SK-N-SH (cell line): Measurements from ENCODE around the gene FGF5. TPM values are rescaled to one million over a fixed set of nuclear protein-coding genes. Genes with fewer than 3 reads are reported as not detected.

Source experiments
- CTCF ChIA-PET: fragments of 300-600, 350-600 bp; formaldehyde crosslinking; extraction: SDS; loops from one replicate; lab custom pipeline; 2021; lab: Yijun Ruan, JAX
- POLR2A ChIA-PET: fragments of 350-600 bp; sonication (Branson Sonifier 250); formaldehyde crosslinking; extraction: SDS; loops from one replicate; lab custom pipeline; 2020; ENCODE audit warnings: antibody characterized with exemption, inconsistent platforms; lab: Yijun Ruan, JAX
- DNase-seq: peaks from one replicate; pipeline ENCODE4 v3.0.0; 2012
- H2AFZ ChIP-seq: fragments of 200-600 bp; sonication (generic); 2 replicates; pipeline ENCODE4 v1.8.1; 2016; ENCODE audit warnings: antibody characterized with exemption, mild to moderate bottlenecking, low read depth
- H3F3A ChIP-seq: fragments of 200-600 bp; sonication (generic); replicated peaks from 2 replicates; pipeline ENCODE3; 2016; ENCODE audit warnings: antibody characterized with exemption, mild to moderate bottlenecking; ENCODE audit not compliant: insufficient read depth
- H3K27ac ChIP-seq, 2 experiments: fragments of 200-500 bp in 1 of 2; fragments of 200-600 bp in 1 of 2; sonication (Bioruptor generic) in 1 of 2; sonication (generic), shearing (Covaris generic) in 1 of 2; 2 replicates each; pipeline versions ENCODE4 v1.5.1 to v1.6.1; 2014 to 2016; ENCODE audit warnings: low read depth in 2 of 2, inconsistent platforms in 1 of 2, low read length in 1 of 2, mild to moderate bottlenecking in 1 of 2, mixed read lengths in 1 of 2
- H3K27me3 ChIP-seq: fragments of 200-600 bp; sonication (generic), shearing (Covaris generic); 2 replicates; pipeline ENCODE4 v1.6.1; 2016; ENCODE audit warnings: mixed run types; ENCODE audit not compliant: insufficient read depth
- H3K36me3 ChIP-seq, 2 experiments: fragments of 200-500 bp in 1 of 2; fragments of 200-600 bp in 1 of 2; sonication (Bioruptor generic) in 1 of 2; sonication (generic) in 1 of 2; replicated peaks in 1 of 2; 2 replicates each; pipeline versions ENCODE3 to v1.5.1; 2014 to 2016; ENCODE audit warnings: low read length in 1 of 2, mild to moderate bottlenecking in 1 of 2; ENCODE audit not compliant: insufficient read depth in 2 of 2, control insufficient read depth in 1 of 2
- H3K4me1 ChIP-seq, 2 experiments: fragments of 200-500 bp in 1 of 2; fragments of 200-600 bp in 1 of 2; sonication (Bioruptor generic) in 1 of 2; sonication (generic), shearing (Covaris generic) in 1 of 2; 2 replicates each; pipeline versions ENCODE4 v1.5.1 to v1.6.1; 2014 to 2016; ENCODE audit warnings: low read depth in 1 of 2, low read length in 1 of 2, mixed run types in 1 of 2; ENCODE audit not compliant: insufficient read depth in 2 of 2, control insufficient read depth in 1 of 2
- H3K4me2 ChIP-seq: fragments of 200-600 bp; sonication (generic), shearing (Covaris generic); 2 replicates; pipeline ENCODE4 v1.6.1; 2017; ENCODE audit warnings: mixed run types
- H3K4me3 ChIP-seq, 2 experiments: fragments of 200-500 bp in 1 of 2; fragments of 200-600 bp in 1 of 2; sonication (Bioruptor generic) in 1 of 2; sonication (generic), shearing (Covaris generic) in 1 of 2; 2 replicates each; pipeline versions ENCODE4 v1.5.1 to v1.8.1; 2014 to 2016; ENCODE audit warnings: low read depth in 2 of 2, inconsistent platforms in 1 of 2, low read length in 1 of 2, mild to moderate bottlenecking in 1 of 2, mixed read lengths in 1 of 2, moderate library complexity in 1 of 2
- H3K79me2 ChIP-seq: fragments of 200-600 bp; sonication (generic); 2 replicates; pipeline ENCODE4 v1.8.1; 2017; ENCODE audit warnings: mild to moderate bottlenecking; ENCODE audit not compliant: insufficient read depth
- H3K9ac ChIP-seq: fragments of 200-600 bp; sonication (generic); 2 replicates; pipeline ENCODE4 v1.6.1; 2017; ENCODE audit warnings: mixed run types
- H3K9me2 ChIP-seq: fragments of 200-600 bp; sonication (generic); 2 replicates; pipeline ENCODE4 v1.6.1; 2017; ENCODE audit warnings: mixed run types
- H3K9me3 ChIP-seq: fragments of 200-600 bp; sonication (generic); 2 replicates; pipeline ENCODE4 v1.6.1; 2017; ENCODE audit warnings: mixed run types, mild to moderate bottlenecking, moderate library complexity
- H4K20me1 ChIP-seq: fragments of 200-600 bp; sonication (generic); 2 replicates; pipeline ENCODE4 v1.6.1; 2017; ENCODE audit warnings: mild to moderate bottlenecking, mixed run types; ENCODE audit not compliant: insufficient read depth
- EP300 ChIP-seq, 2 experiments: IDR thresholded peaks; 2 replicates each; pipeline versions ENCODE4 v1.4.0 to v1.6.1; 2012; ENCODE audit warnings: borderline replicate concordance in 1 of 2, low read depth in 1 of 2, low read length in 1 of 2
- EZH2phosphoT487 ChIP-seq: fragments of 200-600 bp; sonication (generic); IDR thresholded peaks from 2 replicates; pipeline ENCODE4 v1.6.1; 2017; ENCODE audit warnings: low read depth, mixed run types, mild to moderate bottlenecking, antibody characterized with exemption, moderate library complexity, borderline replicate concordance
- FOXJ3 ChIP-seq: sonication (generic); formaldehyde crosslinking; IDR thresholded peaks from 2 replicates; pipeline ENCODE4 v1.5.1; 2020; ENCODE audit warnings: mild to moderate bottlenecking, missing genetic modification reagents
- FOXM1 ChIP-seq: IDR thresholded peaks from 2 replicates; pipeline ENCODE4 v1.4.0; 2012; ENCODE audit warnings: low read depth, mild to moderate bottlenecking
- GABPA ChIP-seq: IDR thresholded peaks from 2 replicates; pipeline ENCODE4 v1.4.0; 2012; ENCODE audit warnings: low read depth, mild to moderate bottlenecking
- IRF3 ChIP-seq: fragments of 150-350 bp; IDR thresholded peaks from 2 replicates; pipeline ENCODE4 v1.6.1; 2016; ENCODE audit warnings: mild to moderate bottlenecking, low read depth, low read length
- MXI1 ChIP-seq: IDR thresholded peaks from 2 replicates; pipeline ENCODE4 v1.6.1; 2012; ENCODE audit warnings: mild to moderate bottlenecking, low read depth, low read length, improper control_type of control experiment
- NFIC ChIP-seq: IDR thresholded peaks from 2 replicates; pipeline ENCODE4 v1.4.0; 2012; ENCODE audit warnings: borderline replicate concordance
- PBX3 ChIP-seq: IDR thresholded peaks from 2 replicates; pipeline ENCODE4; 2012
- REST ChIP-seq: IDR thresholded peaks from 2 replicates; pipeline ENCODE4 v1.6.1; 2012; ENCODE audit warnings: mild to moderate bottlenecking, low read depth, low read length, moderate library complexity
- RFX5 ChIP-seq: IDR thresholded peaks from 2 replicates; pipeline ENCODE4 v1.6.1; 2012; ENCODE audit warnings: mild to moderate bottlenecking, improper control_type of control experiment, low read length
- TAF1 ChIP-seq: IDR thresholded peaks from 2 replicates; pipeline ENCODE4 v1.6.1; 2012; ENCODE audit warnings: low read depth, mild to moderate bottlenecking, low read length, moderate library complexity, borderline replicate concordance
- TCF12 ChIP-seq: IDR thresholded peaks from 2 replicates; pipeline ENCODE4 v1.4.0; 2012
- USF1 ChIP-seq: IDR thresholded peaks from 2 replicates; pipeline ENCODE4 v1.4.0; 2012; ENCODE audit warnings: low read depth, borderline replicate concordance
- USF2 ChIP-seq: fragments of 150-350 bp; IDR thresholded peaks from 2 replicates; pipeline ENCODE4 v1.6.1; 2017; ENCODE audit warnings: antibody characterized with exemption, low read length, low read depth, borderline replicate concordance
- YY1 ChIP-seq: IDR thresholded peaks from 2 replicates; pipeline ENCODE4 v1.4.0; 2012; ENCODE audit warnings: low read depth, mild to moderate bottlenecking
- WGBS: methylation state at CpG from one replicate; pipeline ENCODE4 v1.1.6; 2017; ENCODE audit warnings: low lambda C conversion rate; 5-methylcytosine and 5-hydroxymethylcytosine counted together
- polyA plus RNA-seq, 3 experiments: library from polyadenylated mRNA; depleted of rRNA; stranded (reverse); fragments of >200 nt; gene quantifications; 2 replicates each; pipeline ENCODE4 v1.2.3, GENCODE V29; 2012

The FGF5 gene
- polyA plus RNA-seq, 1 of the 3 experiments (the other 2 are of a cell fraction), result 17.7 TPM

GRCh38 chr4:80331693-80332092 is 65.2 kb downstream of the FGF5 start:
- H3K4me3 ChIP-seq, result no peak overlapping the region
- ChIA-PET CTCF (interaction anchor here (1.3 to 6.7 kb wide), 2 partner anchors 109 to 1378 kb away, joined by 3 to 108 read pairs; no protein-coding TSS in a partner anchor), POLR2A (no interaction called here)
- WGBS, result 59% methylated on average over 2 of the region's 2 CpGs
- no peaks in the 10 kb centered on the region for H3K79me2 ChIP-seq
- no peaks in the 10 kb centered on the region for H3K27me3 ChIP-seq
- TF ChIP-seq FOXJ3 (no peak), YY1 (no peak), MXI1 (no peak), USF1 (no peak), EP300 (IDR thresholded peaks at IDR 0.05; ENCODE audit: borderline replicate concordance in 1 of 2, low read depth in 1 of 2, low read length in 1 of 2) (no peak), USF2 (no peak), IRF3 (no peak)
- no peaks in the 10 kb centered on the region for H3F3A ChIP-seq
- H3K9me3 ChIP-seq, result no peaks in the 10 kb centered on the region
- no peak overlapping the region for H3K9ac ChIP-seq
- H2AFZ ChIP-seq, result no peak overlapping the region
- no peaks in the 10 kb centered on the region for H4K20me1 ChIP-seq
- H3K4me1 ChIP-seq, result peaks cover 0 to 7% of the 10 kb centered on the region in 2 experiments; a peak in 2 of 4 replicates
- H3K9me2 ChIP-seq, result no peaks in the 10 kb centered on the region
- H3K4me2 ChIP-seq, result no peak overlapping the region
- no peaks in the 10 kb centered on the region for H3K36me3 ChIP-seq
- H3K27ac ChIP-seq, result no peak overlapping the region
- no peak for DNase-seq

GRCh38 chr4:80333121-80333520 is 66.7 kb downstream of the FGF5 start:
- H3K36me3 ChIP-seq, result peaks cover 0 to 1% of the 10 kb centered on the region in 2 experiments
- H3K9ac ChIP-seq, result no peak overlapping the region
- no peaks in the 10 kb centered on the region for H3K9me3 ChIP-seq
- no peak overlapping the region for H3K4me3 ChIP-seq
- no peak for DNase-seq
- peaks cover 0 to 7% of the 10 kb centered on the region in 2 experiments; a peak in 2 of 4 replicates for H3K4me1 ChIP-seq
- CTCF ChIA-PET, result interaction anchor here (0.7 to 6.7 kb wide), 4 partner anchors 19 to 1381 kb away, joined by 3 to 108 read pairs (median 4); no protein-coding TSS in a partner anchor
- no peaks in the 10 kb centered on the region for H3F3A ChIP-seq
- no peak overlapping the region for H2AFZ ChIP-seq
- H3K27me3 ChIP-seq, result no peaks in the 10 kb centered on the region
- H3K27ac ChIP-seq, result no peak overlapping the region
- H3K79me2 ChIP-seq, result no peaks in the 10 kb centered on the region
- WGBS, result 60% methylated on average over 4 of the region's 4 CpGs
- POLR2A ChIA-PET, result no interaction called here
- no peaks in the 10 kb centered on the region for H3K9me2 ChIP-seq
- H3K4me2 ChIP-seq, result no peak overlapping the region
- no peaks in the 10 kb centered on the region for H4K20me1 ChIP-seq
- no peak for TF ChIP-seq EP300 (IDR thresholded peaks at IDR 0.05; ENCODE audit: borderline replicate concordance in 1 of 2, low read depth in 1 of 2, low read length in 1 of 2)
- no peak for TF ChIP-seq FOXJ3
- no peak for TF ChIP-seq FOXM1
- no peak for TF ChIP-seq TAF1
- TF ChIP-seq IRF3, result no peak
- no peak for TF ChIP-seq PBX3
- no peak for TF ChIP-seq EZH2phosphoT487
- no peak for TF ChIP-seq TCF12
- TF ChIP-seq REST, result no peak
- TF ChIP-seq RFX5, result no peak
- TF ChIP-seq GABPA, result no peak
- TF ChIP-seq USF2, result no peak
- TF ChIP-seq NFIC, result no peak
